GM23338 (cell line): Measurements from ENCODE around the gene DAZAP1. TPM values are rescaled to one million over a fixed set of nuclear protein-coding genes. Genes with fewer than 3 reads are reported as not detected.

Source experiments
- ATAC-seq: fragments of 200-7000 bp; cut with Tn5 transposase; 3 replicates; pipeline ENCODE4 v1.9.1; 2020
- DNase-seq: peaks from one replicate; pipeline ENCODE4 v3.0.0-alpha.2; 2015; ENCODE audit warnings: low spot score
- H2AFZ ChIP-seq: fragments of 200-600 bp; sonication (generic); 2 replicates; pipeline ENCODE4 v1.8.0; 2016; ENCODE audit warnings: antibody characterized with exemption, mild to moderate bottlenecking, moderate library complexity
- H3F3A ChIP-seq: fragments of 200-600 bp; sonication (generic); replicated peaks from 2 replicates; pipeline ENCODE4 v1.8.0; 2017; ENCODE audit warnings: antibody characterized with exemption, mixed run types, low read depth
- H3K27ac ChIP-seq: fragments of 200-600 bp; sonication (generic); 2 replicates; pipeline ENCODE4 v1.6.1; 2016; ENCODE audit warnings: low read depth
- H3K27me3 ChIP-seq: fragments of 200-600 bp; sonication (generic); 2 replicates; pipeline ENCODE4 v1.8.0; 2016; ENCODE audit warnings: mild to moderate bottlenecking, mixed run types, moderate library complexity; ENCODE audit not compliant: insufficient read depth
- H3K36me3 ChIP-seq: fragments of 200-600 bp; sonication (generic); 2 replicates; pipeline ENCODE4 v1.8.0; 2016; ENCODE audit warnings: mild to moderate bottlenecking; ENCODE audit not compliant: insufficient read depth
- H3K4me1 ChIP-seq: fragments of 200-600 bp; sonication (generic); 2 replicates; pipeline ENCODE4 v1.8.0; 2016; ENCODE audit warnings: mild to moderate bottlenecking, moderate library complexity; ENCODE audit not compliant: insufficient read depth
- H3K4me2 ChIP-seq: fragments of 200-600 bp; sonication (generic); 2 replicates; pipeline ENCODE4 v1.7.1; 2017; ENCODE audit warnings: mixed run types
- H3K4me3 ChIP-seq: fragments of 200-600 bp; sonication (generic); 2 replicates; pipeline ENCODE4 v1.6.1; 2016; ENCODE audit warnings: mixed run types
- H3K79me2 ChIP-seq: fragments of 200-600 bp; sonication (generic); replicated peaks from 2 replicates; pipeline ENCODE4 v1.8.0; 2017; ENCODE audit warnings: mild to moderate bottlenecking; ENCODE audit not compliant: insufficient read depth
- H3K9me2 ChIP-seq: fragments of 200-600 bp; sonication (generic); 2 replicates; pipeline ENCODE4 v1.8.0; 2017; ENCODE audit not compliant: insufficient read depth
- H4K20me1 ChIP-seq: fragments of 200-600 bp; sonication (generic); replicated peaks from 2 replicates; pipeline ENCODE4 v1.8.0; 2017; ENCODE audit warnings: mild to moderate bottlenecking; ENCODE audit not compliant: insufficient read depth
- H3K27ac Mint-ChIP-seq: 2 replicates; pipeline ENCODE4 v1.8.0; 2020; ENCODE audit warnings: inconsistent platforms, mild to moderate bottlenecking, moderate library complexity, mixed read lengths
- H3K27me3 Mint-ChIP-seq: 3 replicates; pipeline ENCODE4 v1.8.0; 2022; ENCODE audit warnings: low read depth, mild to moderate bottlenecking, moderate library complexity, mixed read lengths, inconsistent platforms; ENCODE audit not compliant: insufficient read depth, poor library complexity
- H3K36me3 Mint-ChIP-seq: 3 replicates; pipeline ENCODE4 v1.8.0; 2021; ENCODE audit warnings: low read depth, mild to moderate bottlenecking, inconsistent platforms, moderate library complexity, mixed read lengths
- H3K4me1 Mint-ChIP-seq: 3 replicates; pipeline ENCODE4 v1.8.0; 2020; ENCODE audit warnings: mild to moderate bottlenecking, inconsistent platforms, mixed read lengths
- H3K4me3 Mint-ChIP-seq: 3 replicates; pipeline ENCODE4 v1.8.0; 2021; ENCODE audit warnings: moderate library complexity, mild to moderate bottlenecking, inconsistent platforms, mixed read lengths
- H3K9me3 Mint-ChIP-seq: 3 replicates; pipeline ENCODE4 v1.8.0; 2020; ENCODE audit warnings: moderate library complexity, mild to moderate bottlenecking, inconsistent platforms, mixed read lengths
- CREB1 ChIP-seq: fragments of 250-450 bp; sonication (Bioruptor Pico); IDR thresholded peaks from 2 replicates; pipeline ENCODE4 v1.5.0; 2020; ENCODE audit warnings: low read depth, mild to moderate bottlenecking, moderate library complexity
- CTCF ChIP-seq, 2 experiments: fragments of 200-600 bp in 1 of 2; sonication (generic) in 1 of 2; conservative IDR thresholded peaks; 2 replicates each; pipeline versions ENCODE4 v1.5.1 to v1.6.1; 2016 to 2017; ENCODE audit warnings: antibody characterized with exemption in 2 of 2, low read depth in 2 of 2, mild to moderate bottlenecking in 2 of 2, moderate library complexity in 1 of 2
- EZH2phosphoT487 ChIP-seq: fragments of 200-600 bp; sonication (generic); IDR thresholded peaks from one replicate; pipeline ENCODE4 v1.8.1; 2018; ENCODE audit warnings: antibody characterized with exemption; ENCODE audit not compliant: unreplicated experiment
- JUNB ChIP-seq: IDR thresholded peaks from one replicate; pipeline ENCODE4 v1.6.1; 2016; ENCODE audit warnings: antibody characterized with exemption; ENCODE audit not compliant: unreplicated experiment
- NANOG ChIP-seq: IDR thresholded peaks from 2 replicates; pipeline ENCODE4 v1.6.1; 2016; ENCODE audit warnings: antibody characterized with exemption, borderline replicate concordance
- POLR2AphosphoS5 ChIP-seq: IDR thresholded peaks from 2 replicates; pipeline ENCODE4 v1.6.1; 2016; ENCODE audit warnings: antibody characterized with exemption, low read depth
- REST ChIP-seq: IDR thresholded peaks from one replicate; pipeline ENCODE4 v1.6.1; 2018; ENCODE audit warnings: antibody characterized with exemption; ENCODE audit not compliant: unreplicated experiment
- ZNF331 ChIP-seq: fragments of 250-450 bp; sonication (Bioruptor Pico); IDR thresholded peaks from 2 replicates; pipeline ENCODE4 v1.5.0; 2020; ENCODE audit warnings: low read depth, mild to moderate bottlenecking, moderate library complexity
- ZNF462 ChIP-seq: fragments of 250-450 bp; sonication (Bioruptor Pico); IDR thresholded peaks from 2 replicates; pipeline ENCODE4 v1.5.0; 2020; ENCODE audit warnings: mild to moderate bottlenecking, moderate library complexity
- polyA plus RNA-seq: library from polyadenylated mRNA; unstranded; fragments of >200 nt; fragmentation: Nextera tagmentation; extraction: Ambion mirVana; gene quantifications from 2 replicates; pipeline ENCODE4 v1.2.1, GENCODE V29; 2016
- total RNA-seq: library from RNA; depleted of rRNA; stranded (reverse); fragments of >200 nt; shearing (Covaris generic); gene quantifications from 2 replicates; pipeline ENCODE4 v1.2.3, GENCODE V29; 2014

The DAZAP1 gene
- total and polyA plus RNA-seq, 2 experiments from 2014 or later, result 44.1 to 194 TPM

- H3K4me3 ChIP-seq, result peak within 1 kb of the TSS; percentile 70
- peak within 1 kb of the TSS; percentile 74; the same call in 1 of the 2 replicates for H2AFZ ChIP-seq
- Mint-ChIP-seq H3K36me3 (no peaks in the 10 kb centered on the region; the same call in 2 of the 3 replicates), H3K4me1 (peaks cover 6% of the 10 kb centered on the region), H3K27me3 (peaks cover 12% of the 10 kb centered on the region), H3K4me3 (peak within 1 kb of the TSS; percentile 70), H3K9me3 (no peaks in the 10 kb centered on the region), H3K27ac (no peak within 1 kb of the TSS)
- no peaks in the 10 kb centered on the region for H3K36me3 ChIP-seq
- peaks cover 6% of the 10 kb centered on the region; the same call in 1 of the 2 replicates for H3K27me3 ChIP-seq
- peaks cover 7% of the 10 kb centered on the region; the same call in 1 of the 2 replicates for H3F3A ChIP-seq
- ATAC-seq (peak; percentile 61), DNase-seq (peak; percentile 65)
- H3K4me2 ChIP-seq, result peak within 1 kb of the TSS; percentile 86
- no peaks in the 10 kb centered on the region for H3K9me2 ChIP-seq
- no peak within 1 kb of the TSS for H3K27ac ChIP-seq
- peaks cover 4% of the 10 kb centered on the region; the same call in 1 of the 2 replicates for H3K4me1 ChIP-seq
- TF ChIP-seq POLR2AphosphoS5 (peak; percentile 67), CREB1 (CRISPR knock-in tag) (no peak), NANOG (no peak), CTCF (conservative IDR thresholded peaks at IDR 0.05; ENCODE audit: low read depth in 2 of 2) (peak in 1 of 2 experiments; percentile 52; a peak in 2 of 4 replicates)
- no peaks in the 10 kb centered on the region for H3K79me2 ChIP-seq
- H4K20me1 ChIP-seq, result no peaks in the 10 kb centered on the region; the same call in 1 of the 2 replicates
Measured at GRCh38 chr19:1401138-1401888, 6.1 kb upstream of the DAZAP1 start, which contains the start of gene GAMT. Gene GAMT, minus strand, starts transcription at chr19:1401542. Its CDS starts 66 bp downstream, at chr19:1401476.

GRCh38 chr19:1401889-1402217, 5.5 kb upstream of the DAZAP1 start:
- 0 out of 2 replicates have a peak overlapping the region, but pooled peaks have one; percentile 74 for H2AFZ ChIP-seq
- no peaks in the 10 kb centered on the region for H3K36me3 ChIP-seq
- no peaks in the 10 kb centered on the region; the same call in 1 of the 2 replicates for H4K20me1 ChIP-seq
- no peaks in the 10 kb centered on the region for H3K79me2 ChIP-seq
- H3K9me3 Mint-ChIP-seq, result no peaks in the 10 kb centered on the region
- no peaks in the 10 kb centered on the region; the same call in 1 of the 2 replicates for H3K4me1 ChIP-seq
- H3F3A ChIP-seq, result peaks cover 10% of the 10 kb centered on the region; the same call in 1 of the 2 replicates
- peaks cover 10% of the 10 kb centered on the region for H3K4me1 Mint-ChIP-seq
- H3K27ac Mint-ChIP-seq, result no peak overlapping the region
- ATAC-seq (no peak), DNase-seq (no peak)
- H3K4me3 ChIP-seq, result peak overlapping the region; percentile 70
- no peaks in the 10 kb centered on the region for H3K9me2 ChIP-seq
- H3K27ac ChIP-seq, result no peak overlapping the region
- peaks cover 6% of the 10 kb centered on the region; the same call in 1 of the 2 replicates for H3K27me3 ChIP-seq
- H3K36me3 Mint-ChIP-seq, result no peaks in the 10 kb centered on the region; the same call in 2 of the 3 replicates
- peak overlapping the region; percentile 63 for H3K4me3 Mint-ChIP-seq
- H3K4me2 ChIP-seq, result peak overlapping the region; percentile 86
- peaks cover 13% of the 10 kb centered on the region for H3K27me3 Mint-ChIP-seq
- TF ChIP-seq ZNF462 (CRISPR knock-in tag) (no peak), POLR2AphosphoS5 (no peak), EZH2phosphoT487 (no peak), REST (no peak), ZNF331 (CRISPR knock-in tag) (no peak), JUNB (no peak)
